22Rv1 (cell line): ENCODE measurements around the gene CRHR2.

Experiments used
- CTCF ChIP-seq: fragments of 450-650 bp; IDR thresholded peaks from 2 replicates; pipeline ENCODE4 v1.5.1; 2017; ENCODE audit warnings: mild to moderate bottlenecking
- ZFX ChIP-seq: fragments of 450-650 bp; IDR thresholded peaks from 2 replicates; pipeline ENCODE4 v1.6.1; 2017; ENCODE audit warnings: antibody characterized with exemption, borderline replicate concordance

- TF ChIP-seq CTCF (no peak), ZFX (no peak)
Observed at GRCh38 chr7:30687604-30688003, 5.3 kb upstream of the CRHR2 start.
